ENCODE measurements around the gene ZNRF4.

GRCh38 chr19:5498830-5499550 lies 43.8 kb downstream of the ZNRF4 start:
- TF ChIP-seq CTCF (IDR thresholded peaks at IDR 0.05) (no peak), POLR2A (IDR thresholded peaks at IDR 0.05) (no peak)
